ENCODE results near the gene USP4.
A peak's percentile ranks its signal among the peaks of the same experiment; 100 is the strongest.

Gene USP4

DNA sequence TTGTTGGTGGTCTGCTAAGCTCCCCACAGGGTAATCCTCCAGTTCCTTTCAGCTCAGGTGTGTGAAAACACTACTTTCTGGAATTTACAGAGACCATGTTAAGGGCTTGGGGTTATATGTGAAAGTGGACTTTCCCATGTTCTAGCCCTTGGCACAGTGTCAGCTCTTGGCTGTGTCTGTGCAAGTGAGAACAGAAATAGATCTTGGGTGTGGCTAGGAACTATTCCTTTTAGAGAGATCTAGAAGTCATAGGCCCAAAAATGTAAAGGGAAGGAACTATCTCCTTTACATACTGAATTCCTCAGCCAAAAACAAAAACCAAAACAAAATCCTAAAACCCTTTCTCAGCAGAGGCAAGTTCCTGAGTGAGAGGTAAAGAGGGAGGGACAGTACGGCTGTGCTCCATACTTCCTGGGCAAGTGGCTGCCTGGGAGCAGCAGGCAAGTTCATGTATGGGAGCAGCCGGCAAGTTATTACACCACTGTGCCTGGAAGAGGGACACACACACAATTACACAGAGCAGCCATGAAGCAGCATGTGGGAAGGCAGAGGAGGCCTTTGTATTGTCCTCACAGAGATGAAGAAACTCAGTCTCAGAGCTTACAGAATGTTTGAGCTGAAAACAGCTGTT lies 43.0 kb downstream of the USP4 start:
- Histone ChIP-seq H3K36me3 (ENCODE audit: control insufficient read depth in 2 of 2, insufficient read depth in 2 of 2, low read length in 2 of 2) (peaks cover 47 to 58% of the 10 kb centered on the region in 2 donors), H3K9me3 (ENCODE audit: control insufficient read depth in 2 of 2, low read length in 2 of 2) (no peaks in the 10 kb centered on the region), H3K27ac (ENCODE audit: low read length) (peak overlapping the region; percentile 80), H3K4me3 (ENCODE audit: low read length in 2 of 2) (no peak overlapping the region), H3K27me3 (ENCODE audit: control insufficient read depth in 1 of 2, insufficient read depth in 2 of 2, low read length in 2 of 2) (no peaks in the 10 kb centered on the region), H3K4me1 (ENCODE audit: control insufficient read depth, insufficient read depth, low read length) (peaks cover 8% of the 10 kb centered on the region), H3K9ac (ENCODE audit: low read length in 2 of 2) (peak overlapping the region; percentile 4 to 29)

DNA sequence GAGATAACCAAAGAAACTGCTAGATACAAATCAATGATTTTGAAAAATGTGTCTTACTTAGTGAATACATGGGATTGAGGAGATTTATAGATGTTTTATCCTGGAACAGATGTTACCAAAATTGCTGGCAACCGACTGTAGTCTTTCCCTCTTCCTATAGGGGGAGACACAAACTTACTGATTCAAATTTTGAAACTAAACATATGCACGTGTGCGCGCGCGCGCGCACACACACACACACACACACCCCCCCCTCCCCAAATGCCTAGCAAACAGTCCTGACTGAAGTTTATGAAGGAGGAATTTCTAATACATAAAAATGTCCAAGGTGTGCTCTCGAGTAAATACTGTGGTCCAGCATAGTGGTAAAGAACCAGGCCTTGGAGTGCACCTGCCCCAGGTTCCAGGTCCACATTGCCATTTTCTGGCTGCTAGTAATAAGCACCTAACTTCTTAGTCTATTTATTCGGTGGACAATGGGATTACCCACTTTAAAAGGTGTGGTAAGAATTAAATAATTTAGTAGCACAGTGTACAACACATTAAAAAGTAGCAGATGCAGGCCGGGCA lies 44.3 kb downstream of the USP4 start:
- Histone ChIP-seq H3K9ac (ENCODE audit: low read length in 2 of 2) (no peak overlapping the region), H3K4me3 (ENCODE audit: low read length in 2 of 2) (no peak overlapping the region), H3K27ac (ENCODE audit: low read length) (peak overlapping the region; percentile 37), H3K4me1 (ENCODE audit: control insufficient read depth, insufficient read depth, low read length) (peaks cover 8% of the 10 kb centered on the region), H3K27me3 (ENCODE audit: control insufficient read depth in 1 of 2, insufficient read depth in 2 of 2, low read length in 2 of 2) (no peaks in the 10 kb centered on the region), H3K36me3 (ENCODE audit: control insufficient read depth in 2 of 2, insufficient read depth in 2 of 2, low read length in 2 of 2) (peaks cover 42 to 53% of the 10 kb centered on the region in 2 donors), H3K9me3 (ENCODE audit: control insufficient read depth in 2 of 2, low read length in 2 of 2) (no peaks in the 10 kb centered on the region)

DNA sequence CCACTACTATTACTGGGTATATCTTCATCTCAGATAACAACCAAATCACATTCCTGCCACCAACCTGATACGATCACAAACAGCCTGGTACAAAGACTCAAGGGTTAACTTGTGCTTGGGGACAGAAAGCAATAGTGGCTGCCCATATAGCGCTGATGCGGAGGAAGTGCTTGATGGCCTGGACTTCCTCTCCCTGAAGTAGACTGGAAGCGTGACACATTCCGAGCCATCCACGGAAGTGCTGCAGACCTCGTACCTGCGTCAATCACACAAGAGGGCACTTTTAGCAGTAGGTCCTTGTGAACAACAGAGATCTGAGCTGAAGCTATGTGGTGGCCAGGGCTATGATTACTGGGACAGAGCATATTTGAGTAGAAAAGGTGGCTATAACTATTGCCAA lies 45.5 kb downstream of the USP4 start:
- Histone ChIP-seq H3K4me1 (ENCODE audit: control insufficient read depth, insufficient read depth, low read length) (peaks cover 8% of the 10 kb centered on the region), H3K36me3 (ENCODE audit: control insufficient read depth in 2 of 2, insufficient read depth in 2 of 2, low read length in 2 of 2) (peaks cover 41 to 50% of the 10 kb centered on the region in 2 donors), H3K27ac (ENCODE audit: low read length) (no peak overlapping the region), H3K4me3 (ENCODE audit: low read length in 2 of 2) (no peak overlapping the region), H3K27me3 (ENCODE audit: control insufficient read depth in 1 of 2, insufficient read depth in 2 of 2, low read length in 2 of 2) (no peaks in the 10 kb centered on the region), H3K9me3 (ENCODE audit: control insufficient read depth in 2 of 2, low read length in 2 of 2) (no peaks in the 10 kb centered on the region), H3K9ac (ENCODE audit: low read length in 2 of 2) (no peak overlapping the region)

DNA sequence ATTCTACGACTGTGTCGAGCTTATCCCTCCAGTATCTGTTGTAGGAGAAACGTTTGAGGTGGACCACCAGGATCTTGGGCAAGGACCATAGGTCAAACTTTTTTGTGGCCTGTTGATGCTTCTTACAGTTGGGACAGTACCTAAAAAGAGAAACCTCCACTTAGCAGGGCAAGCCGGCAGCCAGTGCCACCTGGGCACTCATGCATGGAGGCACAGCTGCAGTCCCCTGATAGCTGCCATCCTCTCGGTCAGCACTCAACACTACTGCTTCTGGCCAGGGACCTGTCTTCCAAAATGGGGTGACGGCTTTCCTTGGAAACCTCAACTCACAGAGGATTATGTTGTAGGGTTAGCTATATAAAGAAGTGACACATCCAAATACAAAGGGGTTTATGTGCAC lies 55.9 kb downstream of the USP4 start:
- Histone ChIP-seq H3K9me3 (ENCODE audit: control insufficient read depth in 2 of 2, low read length in 2 of 2) (no peaks in the 10 kb centered on the region), H3K4me1 (ENCODE audit: control insufficient read depth, insufficient read depth, low read length) (peaks cover 2% of the 10 kb centered on the region), H3K27me3 (ENCODE audit: control insufficient read depth in 1 of 2, insufficient read depth in 2 of 2, low read length in 2 of 2) (no peaks in the 10 kb centered on the region), H3K9ac (ENCODE audit: low read length in 2 of 2) (no peak overlapping the region), H3K4me3 (ENCODE audit: low read length in 2 of 2) (no peak overlapping the region), H3K27ac (ENCODE audit: low read length) (no peak overlapping the region), H3K36me3 (ENCODE audit: control insufficient read depth in 2 of 2, insufficient read depth in 2 of 2, low read length in 2 of 2) (peaks cover 50 to 60% of the 10 kb centered on the region in 2 donors)

DNA sequence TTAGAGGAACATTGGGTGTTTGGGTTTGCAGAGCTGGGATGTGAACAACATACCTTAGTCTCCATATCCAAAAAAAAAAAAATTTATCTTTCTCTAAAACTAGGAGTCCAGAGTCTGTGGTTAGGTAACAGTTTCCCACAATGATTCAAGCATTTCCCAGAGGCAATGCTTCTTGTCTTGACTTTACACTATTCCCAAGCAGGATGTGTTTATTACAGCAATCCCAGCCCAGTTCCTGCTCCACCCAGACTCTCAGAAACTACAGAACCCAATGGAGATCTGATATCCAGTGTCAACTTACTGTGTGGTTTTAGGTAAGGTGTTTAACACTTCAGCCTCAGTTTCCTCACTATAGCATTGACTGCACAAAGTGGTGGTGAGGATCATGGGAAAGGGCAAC lies 60.5 kb downstream of the USP4 start:
- Histone ChIP-seq H3K9me3 (ENCODE audit: control insufficient read depth in 2 of 2, low read length in 2 of 2) (no peaks in the 10 kb centered on the region), H3K4me3 (ENCODE audit: low read length in 2 of 2) (no peak overlapping the region), H3K27me3 (ENCODE audit: control insufficient read depth in 1 of 2, insufficient read depth in 2 of 2, low read length in 2 of 2) (no peaks in the 10 kb centered on the region), H3K4me1 (ENCODE audit: control insufficient read depth, insufficient read depth, low read length) (peaks cover 21% of the 10 kb centered on the region), H3K36me3 (ENCODE audit: control insufficient read depth in 2 of 2, insufficient read depth in 2 of 2, low read length in 2 of 2) (peaks cover 18 to 22% of the 10 kb centered on the region in 2 donors), H3K9ac (ENCODE audit: low read length in 2 of 2) (no peak overlapping the region), H3K27ac (ENCODE audit: low read length) (peak overlapping the region; percentile 31)

DNA sequence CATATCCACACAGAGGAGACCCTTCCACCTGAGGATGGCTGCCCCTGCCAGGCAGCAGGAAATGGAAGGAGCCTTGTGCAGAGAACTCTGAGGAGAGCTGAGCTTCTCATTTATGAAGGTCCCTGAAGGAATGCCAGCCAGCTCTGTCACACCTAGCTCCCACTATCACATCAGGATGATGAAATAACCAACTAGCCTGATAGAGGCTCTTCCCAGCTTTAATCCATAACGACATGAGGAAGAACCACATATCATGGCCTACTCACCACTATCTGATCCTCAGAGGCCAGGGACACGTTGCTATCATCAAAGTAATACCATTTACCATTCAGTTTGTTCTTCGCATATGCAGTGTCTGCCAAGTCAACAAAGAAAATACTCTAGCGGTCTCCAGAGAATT lies 61.3 kb downstream of the USP4 start:
- Histone ChIP-seq H3K4me1 (ENCODE audit: control insufficient read depth, insufficient read depth, low read length) (peaks cover 21% of the 10 kb centered on the region), H3K27me3 (ENCODE audit: control insufficient read depth in 1 of 2, insufficient read depth in 2 of 2, low read length in 2 of 2) (no peaks in the 10 kb centered on the region), H3K27ac (ENCODE audit: low read length) (peak overlapping the region; percentile 37), H3K9ac (ENCODE audit: low read length in 2 of 2) (no peak overlapping the region), H3K4me3 (ENCODE audit: low read length in 2 of 2) (no peak overlapping the region), H3K36me3 (ENCODE audit: control insufficient read depth in 2 of 2, insufficient read depth in 2 of 2, low read length in 2 of 2) (peaks cover 10 to 15% of the 10 kb centered on the region in 2 donors), H3K9me3 (ENCODE audit: control insufficient read depth in 2 of 2, low read length in 2 of 2) (no peaks in the 10 kb centered on the region)

DNA sequence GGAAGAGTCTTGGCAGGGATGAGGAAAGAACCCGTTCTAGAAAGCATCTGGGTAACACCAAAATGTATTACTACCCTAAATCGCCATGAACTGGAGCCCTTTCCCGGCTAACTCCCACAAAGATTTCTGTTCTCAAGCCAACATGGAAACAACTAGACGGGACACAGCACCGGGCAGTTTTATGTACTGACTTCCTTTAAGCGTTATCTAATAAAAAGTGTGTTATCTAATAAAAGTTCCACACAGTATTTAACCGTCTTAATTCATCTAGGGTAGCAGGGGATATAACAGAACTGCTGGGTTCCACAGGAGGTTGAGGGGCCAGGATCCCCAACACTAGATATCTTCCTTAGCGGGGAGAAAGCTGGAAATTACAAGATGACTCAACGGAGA lies 62.5 kb downstream of the USP4 start:
- Histone ChIP-seq H3K4me3 (ENCODE audit: low read length in 2 of 2) (peak overlapping the region; percentile 76 to 77), H3K27me3 (ENCODE audit: control insufficient read depth in 1 of 2, insufficient read depth in 2 of 2, low read length in 2 of 2) (no peaks in the 10 kb centered on the region), H3K36me3 (ENCODE audit: control insufficient read depth in 2 of 2, insufficient read depth in 2 of 2, low read length in 2 of 2) (peaks cover 10 to 11% of the 10 kb centered on the region in 2 donors), H3K4me1 (ENCODE audit: control insufficient read depth, insufficient read depth, low read length) (peaks cover 21% of the 10 kb centered on the region), H3K9ac (ENCODE audit: low read length in 2 of 2) (peak overlapping the region; percentile 91 to 94), H3K9me3 (ENCODE audit: control insufficient read depth in 2 of 2, low read length in 2 of 2) (no peaks in the 10 kb centered on the region), H3K27ac (ENCODE audit: low read length) (peak overlapping the region; percentile 97)

DNA sequence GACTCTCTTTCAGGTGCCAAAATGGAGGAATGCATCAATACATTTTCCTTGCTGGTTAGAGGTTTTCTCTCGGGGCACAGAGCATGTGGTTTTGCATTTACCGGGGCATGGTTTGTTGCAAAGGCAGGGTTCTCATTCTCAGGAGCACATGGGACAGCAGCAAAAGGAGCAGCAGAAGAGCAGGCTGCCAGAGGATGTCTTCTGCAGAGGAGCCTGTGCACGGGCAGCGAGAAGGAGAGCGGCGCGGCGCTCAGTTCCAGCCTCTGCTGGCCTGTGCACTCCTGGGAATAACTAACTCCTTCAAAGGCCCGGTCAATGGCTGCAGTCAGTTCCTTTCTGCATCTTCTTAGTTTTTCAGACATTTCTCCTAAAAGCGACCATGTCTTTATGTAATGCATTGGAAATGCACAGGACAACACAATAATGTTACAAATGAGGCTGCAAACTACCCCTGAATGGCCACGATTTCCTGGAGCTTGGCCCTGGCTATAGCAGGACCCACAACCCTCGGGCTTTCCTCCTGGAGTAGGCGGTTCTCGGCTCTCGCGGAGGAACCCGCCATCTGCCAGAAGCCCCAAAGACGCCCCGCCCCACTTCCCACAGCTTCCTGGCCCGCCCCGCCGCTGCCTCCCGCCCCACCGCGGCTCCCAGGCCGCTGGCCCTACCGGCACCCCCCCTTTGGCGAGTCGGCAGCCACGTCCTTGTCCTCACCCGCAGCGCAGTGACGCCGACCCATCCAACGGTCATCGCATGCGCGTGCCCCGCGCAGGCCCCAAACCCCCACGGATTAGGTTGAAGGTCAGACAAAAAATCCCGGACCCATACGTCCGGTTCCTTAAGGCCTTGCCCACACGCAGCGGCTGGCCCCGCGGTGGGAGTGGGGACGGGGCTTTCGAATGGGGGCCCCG lies 63.1 kb downstream of the USP4 start, which contains the start of gene C3orf62:
Gene C3orf62, minus strand, starts transcription at position 758 of the 908 bp plus-strand sequence. Its CDS starts 360 bp downstream, at position 398.
- Histone ChIP-seq H3K36me3 (ENCODE audit: control insufficient read depth in 2 of 2, insufficient read depth in 2 of 2, low read length in 2 of 2) (peaks cover 10 to 11% of the 10 kb centered on the region in 2 donors), H3K4me3 (ENCODE audit: low read length in 2 of 2) (peak within 1 kb of the TSS; percentile 76 to 77), H3K9me3 (ENCODE audit: control insufficient read depth in 2 of 2, low read length in 2 of 2) (no peaks in the 10 kb centered on the region), H3K27ac (ENCODE audit: low read length) (peak within 1 kb of the TSS; percentile 97), H3K9ac (ENCODE audit: low read length in 2 of 2) (peak within 1 kb of the TSS; percentile 91 to 94), H3K27me3 (ENCODE audit: control insufficient read depth in 1 of 2, insufficient read depth in 2 of 2, low read length in 2 of 2) (no peaks in the 10 kb centered on the region), H3K4me1 (ENCODE audit: control insufficient read depth, insufficient read depth, low read length) (peaks cover 21% of the 10 kb centered on the region)

DNA sequence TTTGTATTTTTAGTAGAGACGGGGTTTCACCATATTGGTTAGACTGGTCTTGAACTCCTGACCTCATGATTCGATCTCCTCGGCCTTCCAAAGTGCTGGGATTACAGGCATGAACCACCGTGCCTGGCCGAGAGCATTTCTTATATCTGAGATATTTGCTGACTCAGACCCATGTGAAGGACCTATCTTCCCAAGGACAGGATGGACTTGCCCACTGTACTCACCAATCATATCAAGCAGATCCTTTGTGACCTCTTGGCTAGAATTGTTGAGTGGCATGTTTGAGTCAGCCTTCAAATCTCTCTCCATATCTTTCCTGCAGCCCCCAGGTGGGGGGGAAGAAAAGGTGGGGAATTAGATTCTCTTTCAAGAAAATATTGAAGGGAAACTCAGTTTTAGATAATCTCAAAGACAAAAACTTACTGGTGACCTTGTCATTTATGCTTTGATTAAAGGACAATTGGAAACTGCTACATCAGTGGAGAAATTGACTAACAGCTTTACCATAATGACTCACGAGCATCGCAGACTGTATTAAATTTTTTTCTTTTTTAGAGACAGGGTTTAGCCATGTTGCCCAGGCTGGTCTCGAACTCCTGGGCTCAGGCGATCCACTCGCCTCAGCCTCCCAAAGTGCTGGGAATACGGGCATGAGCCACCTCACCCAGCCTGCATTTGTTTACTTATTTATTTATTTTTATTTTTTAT lies 65.9 kb downstream of the USP4 start:
- Histone ChIP-seq H3K27me3 (ENCODE audit: control insufficient read depth in 1 of 2, insufficient read depth in 2 of 2, low read length in 2 of 2) (no peaks in the 10 kb centered on the region), H3K4me3 (ENCODE audit: low read length in 2 of 2) (no peak overlapping the region), H3K9me3 (ENCODE audit: control insufficient read depth in 2 of 2, low read length in 2 of 2) (no peaks in the 10 kb centered on the region), H3K27ac (ENCODE audit: low read length) (no peak overlapping the region), H3K36me3 (ENCODE audit: control insufficient read depth in 2 of 2, insufficient read depth in 2 of 2, low read length in 2 of 2) (peaks cover 0 to 12% of the 10 kb centered on the region in 2 donors), H3K4me1 (ENCODE audit: control insufficient read depth, insufficient read depth, low read length) (peaks cover 21% of the 10 kb centered on the region), H3K9ac (ENCODE audit: low read length in 2 of 2) (no peak overlapping the region)

DNA sequence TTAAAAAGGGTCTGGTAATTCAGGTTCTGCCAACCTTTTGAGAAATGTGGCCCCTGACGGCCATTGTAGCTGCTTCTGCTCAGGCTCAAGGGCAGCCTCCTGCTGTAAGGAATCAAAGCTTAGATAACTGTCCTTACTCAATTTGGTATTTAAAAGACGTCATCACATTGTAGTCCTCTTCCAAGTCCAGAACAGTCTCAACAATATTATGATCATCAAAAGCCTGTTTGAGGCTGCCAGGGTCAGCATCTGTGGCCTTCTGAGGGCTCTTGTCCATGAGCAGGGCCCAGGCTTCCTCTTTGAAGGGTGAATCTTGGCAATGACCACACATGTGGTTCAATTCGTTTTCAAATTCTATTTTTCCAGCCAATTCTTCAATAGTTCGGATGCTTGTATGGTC lies 68.8 kb downstream of the USP4 start:
- Histone ChIP-seq H3K36me3 (ENCODE audit: control insufficient read depth in 2 of 2, insufficient read depth in 2 of 2, low read length in 2 of 2) (peaks cover 0 to 12% of the 10 kb centered on the region in 2 donors), H3K27me3 (ENCODE audit: control insufficient read depth in 1 of 2, insufficient read depth in 2 of 2, low read length in 2 of 2) (no peaks in the 10 kb centered on the region), H3K9me3 (ENCODE audit: control insufficient read depth in 2 of 2, low read length in 2 of 2) (no peaks in the 10 kb centered on the region), H3K27ac (ENCODE audit: low read length) (no peak overlapping the region), H3K4me1 (ENCODE audit: control insufficient read depth, insufficient read depth, low read length) (peaks cover 10% of the 10 kb centered on the region), H3K4me3 (ENCODE audit: low read length in 2 of 2) (no peak overlapping the region), H3K9ac (ENCODE audit: low read length in 2 of 2) (no peak overlapping the region)
